Peyer's patch (tissue), 4 donors: ENCODE measurements around the gene UBE2E3. TPM values are rescaled to one million over a fixed set of nuclear protein-coding genes. Genes with fewer than 3 reads are reported as not detected.
A peak's percentile ranks its signal among the peaks of the same experiment; 100 is the strongest.

ENCODE experiments used
- DNase-seq, 3 donors: peaks; one replicate each; pipeline ENCODE4 v3.0.0-alpha.2; 2017 to 2019
- H3K27ac ChIP-seq, 4 donors: fragments of 200-600 bp; sonication (generic); one replicate each; pipeline ENCODE4 v1.5.1; 2016 to 2019
- H3K27me3 ChIP-seq, 2 donors: fragments of 200-600 bp; sonication (generic); one replicate each; pipeline ENCODE4 v1.5.1; 2019
- H3K36me3 ChIP-seq, 3 donors: fragments of 200-600 bp; sonication (generic); one replicate each; pipeline ENCODE4 v1.5.1; 2016 to 2019
- H3K4me1 ChIP-seq, 4 donors: fragments of 200-600 bp; sonication (generic); one replicate each; pipeline ENCODE4 v1.5.1; 2016 to 2019
- H3K4me3 ChIP-seq, 4 donors: fragments of 200-600 bp; sonication (generic); 1 replicate in 3 of 4; 2 replicates in 1 of 4; pipeline ENCODE4 v1.5.1; 2016 to 2019; ENCODE audit warnings: mild to moderate bottlenecking in 1 of 4
- H3K9me3 ChIP-seq, 4 donors: fragments of 200-600 bp; sonication (generic); one replicate each; pipeline ENCODE4 v1.5.1; 2016 to 2019; ENCODE audit warnings: mild to moderate bottlenecking in 1 of 4
- CTCF ChIP-seq, 6 experiments: fragments of 450-650 bp in 4 of 6; fragments of 200-600 bp in 2 of 6; sonication (generic) in 1 of 6; IDR thresholded peaks; one replicate each; pipeline ENCODE4 v1.5.1; 2017 to 2019; ENCODE audit warnings: antibody characterized with exemption in 6 of 6, mild to moderate bottlenecking in 3 of 6, moderate library complexity in 1 of 6
- POLR2A ChIP-seq, 2 donors: fragments of 450-650 bp; IDR thresholded peaks; one replicate each; pipeline ENCODE4 v1.5.1; 2017; ENCODE audit warnings: antibody characterized with exemption in 2 of 2, mild to moderate bottlenecking in 2 of 2, moderate library complexity in 2 of 2
- total RNA-seq, 4 donors: library from RNA; depleted of rRNA; stranded (reverse); fragments of >200 nt; gene quantifications; one replicate each; pipeline ENCODE4 v1.1.0, GENCODE V29; 2016

Gene UBE2E3
- total RNA-seq, 4 donors from 2014 or later = 52.3 to 96.6 (median 72.8) TPM

GRCh38 chr2:180969124-180969523 is 11.3 kb upstream of the UBE2E3 start:
- no peaks in the 10 kb centered on the region for H3K9me3 ChIP-seq
- no peak overlapping the region for H3K4me3 ChIP-seq
- no peak overlapping the region for H3K27ac ChIP-seq
- TF ChIP-seq POLR2A (IDR thresholded peaks at IDR 0.05) = no peak
- no peaks in the 10 kb centered on the region for H3K4me1 ChIP-seq
- no peaks in the 10 kb centered on the region for H3K27me3 ChIP-seq
- H3K36me3 ChIP-seq = no peaks in the 10 kb centered on the region
- no peak for DNase-seq

DNA sequence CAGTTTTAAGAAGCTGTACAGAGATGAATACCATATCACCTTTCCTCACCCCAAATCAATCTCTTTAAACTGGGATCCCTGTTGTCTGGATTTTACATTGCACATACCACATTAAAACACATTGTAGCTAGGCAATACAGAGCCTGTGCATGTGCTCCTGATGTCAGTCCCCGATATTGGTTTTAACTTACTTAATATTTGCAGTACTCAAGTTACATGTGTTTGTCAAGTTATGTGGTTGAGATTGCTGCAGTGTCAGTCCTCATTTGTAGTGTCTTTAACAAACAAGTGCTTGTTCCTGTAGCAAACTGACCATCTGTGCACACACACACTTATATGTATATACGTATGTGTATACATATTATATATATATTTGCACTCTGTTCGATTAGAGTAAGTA is 10.4 kb upstream of the UBE2E3 start:
- Histone ChIP-seq H3K9me3 (no peaks in the 10 kb centered on the region), H3K27ac (no peak overlapping the region), H3K27me3 (no peaks in the 10 kb centered on the region), H3K4me1 (no peaks in the 10 kb centered on the region), H3K36me3 (no peaks in the 10 kb centered on the region), H3K4me3 (no peak overlapping the region)
- no peak for DNase-seq
- TF ChIP-seq CTCF (IDR thresholded peaks at IDR 0.05) (no peak), POLR2A (IDR thresholded peaks at IDR 0.05) (no peak)

GRCh38 chr2:180971811-180972210 is 8.6 kb upstream of the UBE2E3 start:
- Histone ChIP-seq H3K27me3 (no peaks in the 10 kb centered on the region), H3K4me3 (no peak overlapping the region), H3K27ac (no peak overlapping the region), H3K4me1 (no peaks in the 10 kb centered on the region), H3K9me3 (no peaks in the 10 kb centered on the region), H3K36me3 (no peaks in the 10 kb centered on the region)
- no peak for DNase-seq
- TF ChIP-seq POLR2A (IDR thresholded peaks at IDR 0.05) (no peak), CTCF (IDR thresholded peaks at IDR 0.05) (no peak)

DNA sequence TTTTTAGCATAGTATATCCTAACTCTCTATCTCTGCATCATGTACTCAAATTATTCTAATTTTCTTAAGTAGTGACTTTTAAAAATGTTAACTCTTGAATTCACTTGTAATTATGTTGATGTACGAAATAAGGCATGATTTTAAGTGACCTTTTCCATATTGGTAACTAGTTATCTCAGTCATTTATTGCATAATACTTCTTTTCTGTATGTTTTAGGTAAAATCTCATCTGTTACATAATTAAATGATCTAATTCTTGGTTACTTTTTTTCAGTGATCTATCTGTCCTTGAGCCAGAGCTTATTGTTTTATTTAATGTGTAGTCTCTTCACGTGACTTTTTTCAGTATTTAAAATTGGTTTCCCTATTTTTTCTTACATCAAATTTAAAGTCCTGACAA is 4.8 kb upstream of the UBE2E3 start:
- no peaks in the 10 kb centered on the region for H3K36me3 ChIP-seq
- peaks cover 0 to 4% (median 0%) of the 10 kb centered on the region in 4 donors for H3K4me1 ChIP-seq
- TF ChIP-seq CTCF (IDR thresholded peaks at IDR 0.05) (no peak), POLR2A (IDR thresholded peaks at IDR 0.05) (no peak)
- no peaks in the 10 kb centered on the region for H3K27me3 ChIP-seq
- H3K4me3 ChIP-seq = no peak overlapping the region
- no peak overlapping the region for H3K27ac ChIP-seq
- no peak for DNase-seq
- H3K9me3 ChIP-seq = no peaks in the 10 kb centered on the region

DNA sequence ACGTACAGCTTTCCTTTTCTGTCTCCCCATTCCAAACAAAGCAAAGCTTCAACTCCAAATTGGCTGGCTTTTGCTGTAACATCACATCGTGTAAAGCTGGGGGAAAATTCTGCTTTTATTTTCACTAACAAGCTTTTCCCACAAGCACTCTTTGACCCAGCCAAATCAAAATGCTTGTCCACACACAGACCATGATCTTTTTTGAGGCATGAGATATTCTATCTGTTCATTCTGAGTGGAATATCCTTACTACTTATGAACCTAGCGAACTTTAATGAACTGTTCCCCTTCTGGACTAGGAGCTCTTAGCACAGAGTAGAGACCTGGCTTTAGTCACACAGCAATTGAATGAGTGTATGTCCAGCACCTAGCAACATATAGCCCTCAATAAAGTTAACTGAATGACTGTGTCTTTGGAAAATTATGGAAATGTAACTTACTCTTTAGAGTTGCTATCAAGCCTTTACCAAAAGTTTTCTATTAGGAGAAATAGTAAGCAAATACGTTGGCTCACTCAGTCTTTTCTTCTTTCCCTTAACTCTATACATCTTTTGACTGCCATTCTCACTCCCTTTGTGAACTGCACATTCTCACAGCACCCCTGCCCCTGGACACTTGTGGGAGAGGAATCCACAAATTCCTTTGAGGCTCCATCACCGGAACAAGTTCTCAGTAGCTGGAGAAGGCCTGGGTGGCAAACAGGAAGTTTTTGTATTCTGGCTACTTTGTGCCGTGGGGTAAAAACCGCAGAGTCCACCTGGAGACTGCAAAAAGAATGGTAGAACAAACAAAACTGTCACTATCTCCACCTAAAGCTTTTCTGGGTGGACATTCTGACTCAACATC is 1.3 kb upstream of the UBE2E3 start:
- H3K36me3 ChIP-seq = no peaks in the 10 kb centered on the region
- H3K27ac ChIP-seq = peak overlapping the region; percentile 77 to 91 (median 87)
- H3K9me3 ChIP-seq = no peaks in the 10 kb centered on the region
- peak overlapping the region in 3 of 4 donors; percentile 76 to 82 (median 76) for H3K4me3 ChIP-seq
- TF ChIP-seq POLR2A (IDR thresholded peaks at IDR 0.05) (no peak), CTCF (IDR thresholded peaks at IDR 0.05) (no peak)
- DNase-seq = no peak
- H3K27me3 ChIP-seq = no peaks in the 10 kb centered on the region
- H3K4me1 ChIP-seq = peaks cover 0 to 27% (median 2%) of the 10 kb centered on the region in 4 donors

DNA sequence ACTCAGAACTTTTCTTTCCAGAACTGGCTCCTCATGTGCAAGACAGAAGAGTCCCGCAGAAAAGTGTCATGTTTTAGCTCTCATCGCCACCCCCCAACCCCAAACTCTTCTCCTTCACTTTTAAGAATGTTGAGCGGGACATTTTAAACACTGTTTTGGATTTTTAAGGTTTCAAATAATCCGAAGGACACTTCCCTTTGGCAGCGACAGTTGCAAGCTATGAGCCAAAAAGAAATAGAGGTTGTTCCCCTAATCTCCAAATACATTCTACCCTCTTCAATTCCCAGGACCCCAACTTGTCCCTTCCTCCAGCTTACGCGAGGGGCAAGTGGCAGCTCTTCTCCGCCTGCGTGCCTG is 678 bp upstream of the UBE2E3 start:
- Histone ChIP-seq H3K27ac (peak overlapping the region; percentile 77 to 91 (median 87)), H3K4me3 (peak overlapping the region; percentile 66 to 82 (median 76)), H3K9me3 (no peaks in the 10 kb centered on the region), H3K4me1 (peaks cover 0 to 30% (median 2%) of the 10 kb centered on the region in 4 donors), H3K27me3 (no peaks in the 10 kb centered on the region), H3K36me3 (no peaks in the 10 kb centered on the region)
- DNase-seq = no peak
- TF ChIP-seq POLR2A (IDR thresholded peaks at IDR 0.05) = no peak
- TF ChIP-seq CTCF (IDR thresholded peaks at IDR 0.05) = no peak
